K562 (cell line): ENCODE data around the gene BRICD5. TPM values are rescaled to one million over a fixed set of nuclear protein-coding genes. Genes with fewer than 3 reads are reported as not detected.

ENCODE experiments used
- CHCHD3 ChIP-seq: fragments of 250-450 bp; sonication (Bioruptor Pico); IDR thresholded peaks from 2 replicates; pipeline ENCODE4 v2.1.2; 2022; ENCODE audit warnings: mild to moderate bottlenecking
- CHD1 ChIP-seq: fragments of 200-600 bp; sonication (generic); IDR thresholded peaks from one replicate; pipeline ENCODE4 v1.6.1; 2012; ENCODE audit warnings: mild to moderate bottlenecking, moderate library complexity, low read length, inconsistent platforms
- CTBP1 ChIP-seq: fragments of 450-650 bp; IDR thresholded peaks from 2 replicates; pipeline ENCODE4 v1.6.1; 2016; ENCODE audit warnings: borderline replicate concordance
- DIDO1 ChIP-seq: fragments of 450-650 bp; IDR thresholded peaks from 2 replicates; pipeline ENCODE4 v1.6.1; 2016; ENCODE audit warnings: low read depth, missing biosample characterization, missing genetic modification characterization
- ERF ChIP-seq: fragments of 450-650 bp; formaldehyde crosslinking; IDR thresholded peaks from 2 replicates; pipeline ENCODE4 v1.4.0; 2020; ENCODE audit warnings: mild to moderate bottlenecking, mixed read lengths
- GATAD2B ChIP-seq: fragments of 450-650 bp; IDR thresholded peaks from 2 replicates; pipeline ENCODE4 v1.6.1; 2017; ENCODE audit warnings: mild to moderate bottlenecking, borderline replicate concordance
- HDAC2 ChIP-seq: fragments of 450-650 bp; IDR thresholded peaks from 2 replicates; pipeline ENCODE4 v1.6.1; 2016; ENCODE audit warnings: mild to moderate bottlenecking
- L3MBTL2 ChIP-seq: fragments of 450-650 bp; IDR thresholded peaks from 2 replicates; pipeline ENCODE4 v1.6.1; 2016; ENCODE audit warnings: mild to moderate bottlenecking, moderate library complexity
- NELFE ChIP-seq: IDR thresholded peaks from 2 replicates; pipeline ENCODE4 v1.6.1; 2011; ENCODE audit warnings: mild to moderate bottlenecking; ENCODE audit not compliant: insufficient read depth, insufficient read length
- NR2C1 ChIP-seq, 2 experiments: fragments of 450-650 bp; IDR thresholded peaks; 2 replicates each; pipeline ENCODE4 v1.6.1; 2017; ENCODE audit warnings: mild to moderate bottlenecking in 2 of 2, antibody characterized with exemption in 1 of 2, inconsistent platforms in 1 of 2, missing compliant biosample characterization in 1 of 2, missing genetic modification characterization in 1 of 2
- PHF21A ChIP-seq: fragments of 450-650 bp; IDR thresholded peaks from 2 replicates; pipeline ENCODE4 v1.6.1; 2017; ENCODE audit warnings: low read depth, borderline replicate concordance
- RCOR1 ChIP-seq, 2 experiments: IDR thresholded peaks; 2 replicates each; pipeline ENCODE4 v1.6.1; 2012; ENCODE audit warnings: low read depth in 2 of 2, low read length in 2 of 2, borderline replicate concordance in 1 of 2, improper control_type of control experiment in 1 of 2
- RFX7 ChIP-seq: fragments of 250-450 bp; sonication (Bioruptor Pico); IDR thresholded peaks from 2 replicates; pipeline ENCODE4 v1.5.1; 2021; ENCODE audit warnings: mild to moderate bottlenecking
- SMARCB1 ChIP-seq: IDR thresholded peaks from 2 replicates; pipeline ENCODE4 v1.6.1; 2011; ENCODE audit warnings: improper control_type of control experiment, low read depth; ENCODE audit not compliant: insufficient read length
- TEAD1 ChIP-seq, 2 experiments: fragments of 450-650 bp in 1 of 2; sonication (generic) in 1 of 2; formaldehyde crosslinking; IDR thresholded peaks; 2 replicates each; pipeline versions ENCODE4 v1.4.0 to v1.8.0; 2020 to 2022; ENCODE audit warnings: mild to moderate bottlenecking in 2 of 2, missing genetic modification reagents in 1 of 2
- ZBTB1 ChIP-seq: sonication (generic); formaldehyde crosslinking; IDR thresholded peaks from 2 replicates; pipeline ENCODE4 v1.8.1; 2023; ENCODE audit warnings: missing genetic modification reagents, low read depth, mild to moderate bottlenecking, borderline replicate concordance
- ZFP1 ChIP-seq: fragments of 450-650 bp; formaldehyde crosslinking; IDR thresholded peaks from 2 replicates; pipeline ENCODE4 v1.4.0; 2020; ENCODE audit warnings: mild to moderate bottlenecking, mixed read lengths
- ZFX ChIP-seq: sonication (generic); formaldehyde crosslinking; IDR thresholded peaks from 2 replicates; pipeline ENCODE4 v1.8.0; 2022; ENCODE audit warnings: mild to moderate bottlenecking, missing genetic modification reagents, moderate library complexity
- ZNF212 ChIP-seq: fragments of 450-650 bp; formaldehyde crosslinking; IDR thresholded peaks from 2 replicates; pipeline ENCODE4 v1.4.0; 2020; ENCODE audit warnings: mild to moderate bottlenecking
- ZNF445 ChIP-seq: fragments of 250-450 bp; sonication (Bioruptor Pico); IDR thresholded peaks from 2 replicates; pipeline ENCODE4 v1.4.0; 2020; ENCODE audit warnings: low read depth, mild to moderate bottlenecking, moderate library complexity
- ZNF778 ChIP-seq: fragments of 450-650 bp; formaldehyde crosslinking; IDR thresholded peaks from 2 replicates; pipeline ENCODE4 v1.4.0; 2020; ENCODE audit warnings: mild to moderate bottlenecking, moderate library complexity
- polyA plus RNA-seq, 8 experiments: library from polyadenylated mRNA; depleted of rRNA in 4 of 8; stranded (reverse) in 5 of 8; unstranded in 3 of 8; fragments of >200 nt; fragmentation: Nextera tagmentation in 2 of 8; fragmentation: Illumina TruSeq in 1 of 8; extraction: Ambion mirVana in 2 of 8; extraction: Trizol in 1 of 8; gene quantifications; 2 replicates each; pipeline versions ENCODE4 v1.2.1 to v1.2.3, GENCODE V29; 2011 to 2014; ENCODE audit warnings: inconsistent platforms in 1 of 8, missing spikeins in 1 of 8
- total RNA-seq, 7 experiments: library from RNA; depleted of rRNA in 6 of 7; stranded (reverse); fragments of >200 nt in 6 of 7; fragmentation: Illumina TruSeq in 2 of 7; extraction: Trizol in 2 of 7; gene quantifications; 2 replicates each; pipeline versions ENCODE4 v1.2.1 to v1.2.3, GENCODE V29; 2011 to 2021; ENCODE audit warnings: low replicate concordance in 1 of 7
- TF ChIP-seq, protein P1 (sequence below): fragments of 250-450 bp; sonication (Bioruptor Pico); IDR thresholded peaks from 2 replicates; pipeline ENCODE4 v1.8.0; 2021; ENCODE audit warnings: moderate library complexity, mild to moderate bottlenecking, inconsistent platforms
- TF ChIP-seq, protein P2 (sequence below): fragments of 450-650 bp; formaldehyde crosslinking; IDR thresholded peaks from 2 replicates; pipeline ENCODE4 v1.4.0; 2022; ENCODE audit warnings: mild to moderate bottlenecking, moderate library complexity

BRICD5 gene
- total and polyA plus RNA-seq, 9 of the 15 experiments (the other 6 are each of a cell fraction or from before 2014, with no cell fraction given): 0.24 to 15.1 (median 2.4) TPM; not detected in 1

DNA sequence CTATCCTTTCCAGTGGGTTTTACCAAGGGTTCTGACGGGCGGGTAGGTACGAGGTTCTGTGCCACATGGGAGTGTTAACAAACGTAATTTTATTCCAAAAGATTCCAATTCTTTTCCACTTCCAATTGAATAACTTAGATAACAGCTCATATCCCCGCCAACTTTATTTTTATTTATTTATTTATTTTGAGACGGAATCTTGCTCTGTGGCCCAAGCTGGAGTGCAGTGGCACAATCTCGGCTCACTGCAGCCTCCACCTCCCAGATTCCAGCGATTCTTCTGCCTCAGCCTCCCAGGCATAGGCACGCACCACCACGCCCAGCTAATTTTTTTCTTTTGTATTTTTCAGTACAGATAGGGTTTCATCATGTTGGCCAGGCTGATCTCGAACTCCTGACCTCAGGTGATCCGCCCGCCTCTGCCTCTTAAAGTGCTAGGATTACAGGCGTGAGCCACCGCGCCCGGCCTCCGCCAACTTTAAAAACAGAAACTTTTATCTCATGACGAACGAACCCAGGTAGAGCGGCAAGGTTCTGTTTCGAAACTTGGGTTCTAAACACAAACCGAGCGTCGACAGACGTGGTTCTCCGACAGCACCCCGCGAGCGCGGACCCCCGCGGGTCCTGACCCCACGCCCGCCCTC lies 40.1 kb upstream of the BRICD5 start (continued):
- TF ChIP-seq GATAD2B (no peak), HDAC2 (0 out of 2 replicates have a peak, but pooled peaks have one; percentile 35), DIDO1 (tag) (no peak), ZBTB1 (CRISPR knock-in tag) (no peak), NELFE (no peak), ERF (CRISPR knock-in tag) (no peak), ZNF778 (no peak), TEAD1 (CRISPR knock-in tag; IDR thresholded peaks at IDR 0.05) (no peak), ZFP1 (CRISPR knock-in tag) (no peak), L3MBTL2 (no peak), CHCHD3 (0 out of 2 replicates have a peak, but pooled peaks have one; percentile 40), SMARCB1 (no peak), CTBP1 (no peak), PHF21A (0 out of 2 replicates have a peak, but pooled peaks have one; percentile 72), ZNF445 (CRISPR knock-in tag) (no peak), RCOR1 (IDR thresholded peaks at IDR 0.05; ENCODE audit: borderline replicate concordance in 1 of 2, low read depth in 2 of 2, low read length in 2 of 2) (no peak), ZFX (CRISPR knock-in tag) (no peak), NR2C1 (IDR thresholded peaks at IDR 0.05) (no peak), NR2C1 (tag; IDR thresholded peaks at IDR 0.05) (no peak), CHD1 (peak; percentile 85), RFX7 (CRISPR knock-in tag) (no peak), ZNF212 (no peak)
- TF ChIP-seq, protein P1, sequence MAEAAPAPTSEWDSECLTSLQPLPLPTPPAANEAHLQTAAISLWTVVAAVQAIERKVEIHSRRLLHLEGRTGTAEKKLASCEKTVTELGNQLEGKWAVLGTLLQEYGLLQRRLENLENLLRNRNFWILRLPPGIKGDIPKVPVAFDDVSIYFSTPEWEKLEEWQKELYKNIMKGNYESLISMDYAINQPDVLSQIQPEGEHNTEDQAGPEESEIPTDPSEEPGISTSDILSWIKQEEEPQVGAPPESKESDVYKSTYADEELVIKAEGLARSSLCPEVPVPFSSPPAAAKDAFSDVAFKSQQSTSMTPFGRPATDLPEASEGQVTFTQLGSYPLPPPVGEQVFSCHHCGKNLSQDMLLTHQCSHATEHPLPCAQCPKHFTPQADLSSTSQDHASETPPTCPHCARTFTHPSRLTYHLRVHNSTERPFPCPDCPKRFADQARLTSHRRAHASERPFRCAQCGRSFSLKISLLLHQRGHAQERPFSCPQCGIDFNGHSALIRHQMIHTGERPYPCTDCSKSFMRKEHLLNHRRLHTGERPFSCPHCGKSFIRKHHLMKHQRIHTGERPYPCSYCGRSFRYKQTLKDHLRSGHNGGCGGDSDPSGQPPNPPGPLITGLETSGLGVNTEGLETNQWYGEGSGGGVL (CRISPR knock-in tag): no peak
- TF ChIP-seq, protein P2, sequence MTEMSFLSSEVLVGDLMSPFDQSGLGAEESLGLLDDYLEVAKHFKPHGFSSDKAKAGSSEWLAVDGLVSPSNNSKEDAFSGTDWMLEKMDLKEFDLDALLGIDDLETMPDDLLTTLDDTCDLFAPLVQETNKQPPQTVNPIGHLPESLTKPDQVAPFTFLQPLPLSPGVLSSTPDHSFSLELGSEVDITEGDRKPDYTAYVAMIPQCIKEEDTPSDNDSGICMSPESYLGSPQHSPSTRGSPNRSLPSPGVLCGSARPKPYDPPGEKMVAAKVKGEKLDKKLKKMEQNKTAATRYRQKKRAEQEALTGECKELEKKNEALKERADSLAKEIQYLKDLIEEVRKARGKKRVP (CRISPR knock-in tag): peak; percentile 53; the same call in 1 of the 2 replicates
